ENCODE measurements around the gene TAL1. TPM values are rescaled to one million over a fixed set of nuclear protein-coding genes. Genes with fewer than 3 reads are reported as not detected.

TAL1 gene
- total and polyA plus RNA-seq, 2 donors from 2014 or later = 3.1 to 6.5 TPM

GRCh38 chr1:47262787-47263413 is 30.9 kb upstream of the TAL1 start:
- FAIRE-seq = no peak
- peaks cover 0 to 2% (median 0%) of the 10 kb centered on the region in 3 donors for H3K36me3 ChIP-seq (ENCODE audit: control insufficient read depth in 2 of 3, insufficient read depth in 3 of 3, low read length in 3 of 3)
- DNase-seq = peak in 3 of 5 donors; percentile 25 to 55 (median 39)
- no peak overlapping the region for H3K4me3 ChIP-seq (ENCODE audit: low read length in 3 of 3)
- intact Hi-C loops (cut with DNase I) = no loop called here
- peak; percentile 63 for TF ChIP-seq CTCF (IDR thresholded peaks at IDR 0.05; ENCODE audit: borderline replicate concordance, extremely low read depth, insufficient read depth)
- no peak overlapping the region for H3K27ac ChIP-seq (ENCODE audit: low read depth in 2 of 2, low read length in 2 of 2)
- H3K9ac ChIP-seq (ENCODE audit: low read length in 3 of 3) = no peak overlapping the region
- H3K4me1 ChIP-seq (ENCODE audit: control insufficient read depth in 2 of 3, insufficient read depth in 2 of 3, low read depth in 1 of 3, low read length in 3 of 3) = no peaks in the 10 kb centered on the region
- H3K27me3 ChIP-seq (ENCODE audit: control insufficient read depth, insufficient read depth, low read length) = no peaks in the 10 kb centered on the region
- H3K9me3 ChIP-seq (ENCODE audit: control insufficient read depth in 2 of 3, insufficient read depth in 1 of 3, low read length in 3 of 3) = no peaks in the 10 kb centered on the region

- no peak for TF ChIP-seq CTCF (IDR thresholded peaks at IDR 0.05; ENCODE audit: borderline replicate concordance, extremely low read depth, insufficient read depth)
- Histone ChIP-seq H3K27ac (ENCODE audit: low read depth in 2 of 2, low read length in 2 of 2) (no peak overlapping the region), H3K9me3 (ENCODE audit: control insufficient read depth in 2 of 3, insufficient read depth in 1 of 3, low read length in 3 of 3) (no peaks in the 10 kb centered on the region), H3K36me3 (ENCODE audit: control insufficient read depth in 2 of 3, insufficient read depth in 3 of 3, low read length in 3 of 3) (no peaks in the 10 kb centered on the region), H3K4me1 (ENCODE audit: control insufficient read depth in 2 of 3, insufficient read depth in 2 of 3, low read depth in 1 of 3, low read length in 3 of 3) (no peaks in the 10 kb centered on the region), H3K27me3 (ENCODE audit: control insufficient read depth, insufficient read depth, low read length) (no peaks in the 10 kb centered on the region), H3K9ac (ENCODE audit: low read length in 3 of 3) (no peak overlapping the region), H3K4me3 (ENCODE audit: low read length in 3 of 3) (no peak overlapping the region)
- intact Hi-C loops (cut with DNase I) = loop anchor here (10.0 kb wide), 1 partner anchor 72 kb away; no protein-coding TSS in a partner anchor
- no peak for DNase-seq
- FAIRE-seq = no peak
Measured at GRCh38 chr1:47257224-47257623, 25.2 kb upstream of the TAL1 start.

- TF ChIP-seq CTCF (IDR thresholded peaks at IDR 0.05; ENCODE audit: borderline replicate concordance, extremely low read depth, insufficient read depth) = no peak
- FAIRE-seq = no peak
Measured at GRCh38 chr1:47252795-47253194, 20.8 kb upstream of the TAL1 start.

More at GRCh38 chr1:47252795-47253194, 20.8 kb upstream of the TAL1 start:
- intact Hi-C loops (cut with DNase I) = loop anchor here (10.0 kb wide), 1 partner anchor 68 kb away; no protein-coding TSS in a partner anchor
- no peaks in the 10 kb centered on the region for H3K27me3 ChIP-seq (ENCODE audit: control insufficient read depth, insufficient read depth, low read length)
- no peaks in the 10 kb centered on the region for H3K36me3 ChIP-seq (ENCODE audit: control insufficient read depth in 2 of 3, insufficient read depth in 3 of 3, low read length in 3 of 3)
- no peak for DNase-seq
- no peaks in the 10 kb centered on the region for H3K9me3 ChIP-seq (ENCODE audit: control insufficient read depth in 2 of 3, insufficient read depth in 1 of 3, low read length in 3 of 3)
- no peak overlapping the region for H3K27ac ChIP-seq (ENCODE audit: low read depth in 2 of 2, low read length in 2 of 2)
- H3K4me1 ChIP-seq (ENCODE audit: control insufficient read depth in 2 of 3, insufficient read depth in 2 of 3, low read depth in 1 of 3, low read length in 3 of 3) = no peaks in the 10 kb centered on the region
- no peak overlapping the region for H3K4me3 ChIP-seq (ENCODE audit: low read length in 3 of 3)
- H3K9ac ChIP-seq (ENCODE audit: low read length in 3 of 3) = no peak overlapping the region

All from kidney (tissue), 14 donors.